GM18873 (cell line): Measurements from ENCODE around the gene WDR88.
"Not testable (repeated sequence)": the region's sequence is repeated elsewhere in the genome, so short reads cannot be mapped to it uniquely, and the experiment has no call there.

Experiments
- ATAC-seq: cut with Tn5 transposase; IDR thresholded peaks from one replicate; pipeline ENCODE4 v1.9.1; 2021; ENCODE audit warnings: mild to moderate bottlenecking, moderate library complexity, moderate number of reproducible peaks; ENCODE audit not compliant: unreplicated experiment, low FRiP score

The WDR88 gene

DNA sequence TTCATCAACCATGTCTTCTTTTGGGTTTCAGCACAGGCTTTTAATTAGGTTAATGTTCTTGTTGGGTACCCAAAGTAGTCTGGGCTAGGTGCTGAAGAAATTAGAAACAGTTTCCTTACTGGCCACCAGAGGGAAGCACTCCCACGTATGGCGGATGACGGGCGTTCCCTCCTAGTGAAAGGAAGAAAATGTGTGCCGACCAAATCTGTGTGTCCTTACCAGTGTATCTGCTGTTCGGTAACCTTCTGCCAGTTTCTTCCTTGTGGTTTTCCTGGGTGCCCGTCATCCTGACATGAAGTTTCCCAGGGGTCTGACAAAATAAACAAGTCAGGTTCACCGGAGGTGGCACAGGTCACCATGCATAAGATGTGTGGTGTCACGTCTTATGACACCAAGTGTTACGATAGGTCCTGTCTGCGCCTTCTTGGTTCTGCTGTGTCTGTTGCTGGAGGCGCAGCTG is 6.0 kb upstream of the WDR88 start:
- ATAC-seq: no peak

DNA sequence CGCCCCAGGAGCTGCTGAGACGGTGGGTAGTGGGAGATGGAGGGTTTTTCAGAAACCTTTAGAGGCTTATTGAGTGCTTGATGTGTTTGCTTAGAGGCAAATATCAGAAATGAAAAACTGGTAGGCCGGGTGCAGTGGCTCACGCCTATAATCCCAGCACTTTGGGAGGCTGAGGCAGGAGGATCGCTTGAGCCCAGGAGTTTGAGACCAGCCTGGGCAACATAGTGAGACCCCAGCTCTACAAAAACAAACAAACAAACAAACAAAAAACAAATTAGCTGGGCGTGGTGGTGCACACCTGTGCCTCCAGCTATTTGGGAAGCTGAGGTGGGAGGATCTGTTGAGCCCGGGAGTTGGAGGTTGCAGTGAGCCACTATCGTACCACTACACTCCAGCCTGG is 5.2 kb upstream of the WDR88 start:
- not testable (repeated sequence) for ATAC-seq

DNA sequence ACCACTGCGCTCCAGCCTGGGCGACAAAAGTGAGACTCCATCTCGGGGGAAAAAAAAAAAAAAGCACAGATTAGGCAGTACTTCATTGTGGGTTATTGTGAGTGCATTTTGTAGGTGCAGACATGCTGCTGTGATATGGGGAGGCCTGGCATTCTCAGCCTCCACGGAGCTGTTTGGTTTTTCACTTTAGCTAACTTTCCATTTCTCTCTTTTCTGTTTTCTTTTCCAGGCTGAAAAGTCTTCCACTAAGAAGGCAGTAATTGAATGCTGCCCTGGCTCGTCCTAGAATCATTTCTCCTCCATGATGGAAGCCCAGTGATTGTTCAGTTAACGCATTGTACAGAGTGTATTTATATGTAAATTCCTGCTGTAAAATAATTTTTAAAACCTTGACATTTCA is 2.0 kb upstream of the WDR88 start:
- ATAC-seq: no peak

DNA sequence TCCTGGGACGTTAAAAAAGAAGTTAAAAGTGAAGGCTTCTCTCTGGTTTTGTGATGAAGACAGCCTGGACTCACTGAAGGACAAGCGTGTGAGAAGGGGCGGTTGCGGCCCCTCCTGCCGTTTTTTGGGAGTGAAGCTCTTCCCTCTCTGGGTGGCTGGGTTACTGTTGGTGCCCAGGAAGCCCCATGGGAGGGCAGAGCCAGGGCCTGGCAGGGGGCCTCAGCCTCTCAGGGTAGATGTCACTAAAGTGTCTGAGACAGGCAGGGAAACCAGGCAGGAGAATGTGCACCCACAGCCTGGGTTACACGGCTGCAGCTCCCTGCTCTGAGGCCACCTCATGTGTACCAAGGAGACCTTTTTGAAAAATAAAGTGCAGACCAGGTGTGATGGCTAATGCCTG is 1.5 kb upstream of the WDR88 start:
- ATAC-seq: no peak

DNA sequence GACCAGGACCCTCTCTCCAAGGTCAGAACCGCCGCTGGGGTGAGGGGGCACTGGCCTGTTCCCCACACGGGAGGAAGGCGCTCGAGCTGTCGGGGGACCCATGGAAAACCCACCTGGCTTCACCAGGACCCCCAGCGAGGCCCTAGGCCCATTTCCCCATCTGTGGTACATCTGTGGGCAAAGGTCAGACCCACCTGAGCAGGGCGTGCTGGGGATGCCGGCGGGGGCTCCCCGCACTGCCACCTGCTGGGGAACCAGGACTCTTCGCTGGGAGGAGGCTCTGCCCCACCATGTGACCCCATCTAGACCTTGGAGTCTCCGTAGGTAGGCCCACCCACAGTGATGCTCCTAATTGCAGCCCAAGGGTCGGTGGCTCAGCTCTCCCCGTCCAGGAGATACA is 511 bp downstream of the WDR88 start:
- no peak for ATAC-seq

DNA sequence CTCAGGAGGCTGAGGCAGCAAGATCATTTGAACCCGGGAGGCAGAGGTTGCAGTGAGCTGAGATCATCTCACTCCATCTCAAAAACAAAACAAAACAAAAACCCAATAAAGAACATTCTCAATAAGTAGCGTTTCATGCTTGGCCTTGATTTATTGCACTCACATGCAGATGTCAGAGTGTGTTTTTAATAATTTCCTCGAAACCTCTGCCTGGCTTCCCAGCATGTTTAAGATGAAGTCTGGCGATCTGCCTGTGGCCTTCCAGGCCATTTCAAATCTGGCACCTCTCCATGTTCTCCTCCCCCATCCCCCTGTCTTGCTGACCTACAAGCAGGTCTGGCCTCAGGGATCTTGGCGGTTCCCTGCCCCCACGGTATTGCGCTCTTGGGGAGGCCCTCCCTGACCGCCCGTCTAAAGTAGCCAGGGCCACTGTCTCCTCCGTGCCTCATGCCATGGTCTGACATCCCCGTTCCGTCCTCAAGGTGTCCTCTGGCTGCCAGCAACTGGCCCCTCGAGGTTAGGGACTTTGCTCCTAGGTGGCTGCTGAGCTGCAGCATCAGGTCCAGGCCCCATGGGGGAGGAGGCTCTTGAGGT is 1.6 kb downstream of the WDR88 start:
- no peak for ATAC-seq

DNA sequence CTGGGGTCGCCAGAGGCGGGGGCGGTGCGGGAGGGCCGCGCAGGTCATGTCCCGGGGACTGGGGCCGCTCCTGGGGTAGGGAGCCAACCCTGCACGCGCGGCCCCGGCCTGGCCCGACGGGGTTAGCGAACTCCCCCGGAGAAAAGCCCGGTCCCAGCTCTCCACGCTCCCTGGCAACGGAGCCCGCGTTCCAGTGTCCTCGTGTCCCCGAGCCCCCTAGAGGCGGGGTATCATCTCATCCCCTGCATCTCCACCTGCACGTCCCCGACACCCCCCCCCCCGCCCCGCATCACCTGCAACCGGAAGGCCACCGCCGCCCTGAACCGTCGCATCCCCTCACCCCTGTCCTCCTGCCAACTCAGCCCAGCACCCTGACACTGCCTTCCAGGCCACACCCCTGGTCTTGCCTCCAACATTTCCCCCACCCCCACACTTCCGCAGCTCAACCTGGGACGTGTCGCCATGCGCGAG is 2.7 kb downstream of the WDR88 start:
- ATAC-seq: no peak

DNA sequence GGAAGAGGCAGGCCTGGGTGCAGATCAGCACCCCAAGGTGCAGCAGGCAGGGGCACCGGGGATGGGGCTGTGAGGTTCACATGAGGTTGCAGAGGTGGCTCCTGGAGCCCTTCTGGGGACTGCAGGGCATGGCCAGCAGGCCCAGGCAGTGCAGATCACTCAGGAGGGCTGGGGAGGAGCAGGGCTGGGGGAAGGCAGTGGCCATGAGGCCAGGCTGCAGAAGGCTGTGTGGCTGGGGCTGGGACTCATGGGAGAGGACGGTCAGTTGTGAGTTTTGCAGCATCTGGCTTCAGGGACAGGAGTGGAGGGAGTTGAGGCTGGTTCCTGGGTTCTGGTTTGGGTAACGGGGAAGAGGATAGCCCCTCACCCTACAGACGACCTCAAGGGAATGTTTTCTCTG is 7.3 kb downstream of the WDR88 start:
- no peak for ATAC-seq

DNA sequence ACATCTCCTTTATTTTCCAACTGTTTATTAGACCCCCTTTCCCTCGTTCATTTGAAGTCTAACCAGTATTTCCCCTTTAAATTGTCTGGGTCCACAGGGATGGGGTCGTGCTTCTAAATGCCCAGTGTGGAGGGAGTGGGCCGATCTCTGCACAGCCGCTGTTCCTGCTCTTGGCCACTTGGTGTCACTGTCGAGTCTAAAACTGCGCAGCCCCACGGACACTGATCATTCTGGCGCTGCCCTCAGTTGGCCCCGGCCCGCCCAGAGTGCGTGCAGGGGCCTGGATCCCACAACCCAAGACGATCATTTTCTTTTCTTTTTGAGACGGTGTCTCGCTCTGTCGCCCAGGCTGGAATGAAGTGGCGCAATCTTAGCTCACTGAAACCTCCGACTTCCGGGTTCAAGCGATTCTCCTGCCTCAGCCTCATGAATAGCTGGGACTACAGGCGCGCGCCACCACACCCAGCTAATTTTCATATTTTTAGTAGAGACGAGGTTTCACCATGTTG is 12.0 kb downstream of the WDR88 start:
- no peak for ATAC-seq

DNA sequence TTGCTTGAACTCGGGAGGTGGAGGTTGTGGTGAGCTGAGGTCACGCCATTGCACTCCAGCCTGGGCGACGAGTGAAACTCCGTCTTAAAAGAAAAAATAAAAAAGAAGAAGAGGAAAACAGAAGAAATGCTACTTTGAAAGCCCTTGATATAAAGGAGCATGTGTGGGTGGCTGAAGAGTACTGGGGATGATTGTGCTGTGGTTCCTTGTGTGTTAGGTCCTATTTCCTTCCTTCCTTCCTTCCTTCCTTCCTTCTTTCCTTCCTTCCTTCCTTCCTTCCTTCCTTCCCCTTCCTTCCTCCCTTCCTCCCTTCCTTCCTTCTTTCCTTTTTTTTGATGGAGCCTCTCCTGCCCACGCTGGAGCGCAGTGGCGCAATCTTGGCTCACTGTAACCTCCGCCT is 14.3 kb downstream of the WDR88 start:
- ATAC-seq: no peak

DNA sequence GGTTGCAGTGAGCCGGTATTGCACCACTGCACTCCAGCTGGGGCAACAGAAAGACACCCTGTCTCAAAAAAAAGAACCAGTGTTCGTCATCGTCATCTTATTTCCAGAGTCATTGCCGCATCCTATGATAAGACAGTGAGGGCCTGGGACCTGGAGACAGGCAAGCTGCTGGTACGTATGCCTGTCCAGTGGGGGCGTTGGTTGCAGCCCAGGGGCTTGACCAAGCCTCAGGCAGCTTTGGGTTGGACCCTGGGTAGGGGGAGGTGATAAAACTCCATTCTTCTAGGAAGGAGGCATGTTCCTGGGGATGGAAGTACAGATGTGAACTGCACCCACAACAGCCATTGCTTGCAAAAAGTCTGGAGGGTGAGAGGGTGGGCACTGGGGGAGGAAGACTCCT is 15.6 kb downstream of the WDR88 start:
- no peak for ATAC-seq

DNA sequence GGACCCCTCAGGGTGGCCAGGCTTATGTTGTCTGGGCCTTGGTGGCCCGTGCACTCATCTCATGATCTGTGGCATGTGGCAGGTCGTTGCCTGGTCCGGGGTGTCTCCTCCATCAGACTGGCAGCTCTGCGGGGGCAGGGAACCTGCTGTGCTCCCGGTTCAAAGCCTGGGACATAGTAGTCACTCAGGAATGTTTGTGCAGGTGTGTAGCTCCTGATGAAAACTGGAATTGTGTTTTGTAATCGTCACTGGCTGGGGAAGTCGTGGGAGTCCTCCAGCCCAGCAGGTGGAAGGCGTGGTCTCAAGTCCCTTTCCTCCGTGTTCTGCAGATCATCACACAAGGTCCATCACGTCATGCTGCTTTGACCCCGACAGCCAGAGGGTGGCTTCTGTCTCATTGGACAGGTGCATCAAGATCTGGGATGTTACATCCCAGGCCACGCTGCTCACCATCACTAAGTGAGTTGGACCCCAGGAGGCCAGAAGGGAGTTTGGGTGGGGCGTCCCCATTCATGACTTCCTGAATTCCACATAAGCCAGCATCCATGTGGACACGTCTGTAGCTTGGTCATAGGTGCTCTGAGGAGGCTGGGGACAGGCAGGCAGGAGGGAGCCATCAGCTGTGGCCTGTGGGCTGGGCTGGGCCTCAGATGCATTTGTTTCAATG is 19.1 kb downstream of the WDR88 start:
- no peak for ATAC-seq

DNA sequence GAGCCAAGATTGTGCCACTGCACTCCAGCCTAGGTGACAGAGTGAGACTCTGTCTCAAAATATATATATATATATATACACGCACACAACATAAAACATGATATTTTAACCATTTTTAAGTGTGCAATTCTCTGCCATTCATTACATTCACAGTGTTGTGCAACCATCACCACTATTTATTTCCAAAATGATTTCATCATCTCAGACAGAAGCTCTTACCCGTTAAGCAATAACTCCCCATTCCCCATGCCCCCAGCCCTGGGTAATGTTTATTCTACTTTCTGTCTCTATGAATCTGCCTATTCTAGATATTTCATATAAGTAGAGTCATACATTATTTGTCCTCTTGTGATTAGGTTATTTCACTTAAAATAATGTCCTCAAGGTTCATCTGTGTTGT is 20.3 kb downstream of the WDR88 start:
- ATAC-seq: no peak

DNA sequence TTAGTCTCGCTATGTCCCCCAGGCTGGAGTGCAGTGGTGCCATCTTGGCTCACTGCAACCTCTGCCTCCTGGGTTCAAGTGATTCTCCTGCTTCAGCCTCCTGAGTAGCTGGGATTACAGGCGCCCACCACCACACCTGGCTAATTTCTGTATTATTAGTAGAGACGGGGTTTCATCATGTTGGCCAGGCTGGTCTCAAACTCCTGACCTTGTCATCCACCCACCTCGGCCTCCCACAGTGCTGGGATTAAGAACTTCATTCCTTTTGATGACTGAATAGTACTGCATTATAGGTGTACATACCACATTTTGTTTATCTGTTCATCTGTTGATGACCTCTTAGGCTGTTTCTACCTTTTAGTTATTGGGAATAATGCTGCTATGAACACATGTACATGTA is 20.7 kb downstream of the WDR88 start:
- ATAC-seq: not testable (repeated sequence)

DNA sequence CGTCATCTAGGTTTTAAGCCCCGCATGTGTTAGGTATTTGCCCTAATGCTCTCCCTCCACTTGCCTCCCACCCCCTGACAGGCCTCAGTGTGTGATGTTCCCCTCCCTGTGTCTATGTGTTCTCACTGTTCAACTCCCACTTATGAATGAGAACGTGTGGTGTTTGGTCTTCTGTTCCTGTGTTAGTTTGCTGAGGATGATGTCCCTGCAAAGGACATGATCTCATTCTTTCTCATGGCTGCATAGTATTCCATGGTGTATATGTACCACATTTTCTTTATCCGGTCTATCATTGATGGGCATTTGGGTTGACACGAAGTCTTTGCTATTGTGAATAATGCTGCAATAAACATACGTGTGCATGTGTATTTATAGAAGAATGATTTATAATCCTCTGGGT is 22.4 kb downstream of the WDR88 start:
- not testable (repeated sequence) for ATAC-seq

DNA sequence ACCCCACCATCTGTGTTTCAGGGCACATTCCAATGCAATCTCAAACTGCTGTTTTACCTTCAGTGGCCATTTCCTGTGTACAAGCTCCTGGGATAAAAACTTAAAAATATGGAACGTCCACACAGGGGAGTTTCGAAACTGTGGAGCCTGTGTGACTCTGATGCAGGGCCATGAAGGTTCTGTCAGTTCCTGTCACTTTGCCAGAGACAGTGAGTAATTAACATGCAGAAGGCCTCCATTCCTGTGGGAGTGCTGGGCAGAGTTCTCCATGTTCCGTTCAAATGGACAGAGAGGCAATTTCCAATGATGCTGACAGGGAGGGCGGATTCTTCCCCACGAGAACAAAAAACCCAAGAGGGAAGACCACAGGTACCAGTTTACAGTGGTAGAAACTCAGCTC is 24.4 kb downstream of the WDR88 start:
- no peak for ATAC-seq

DNA sequence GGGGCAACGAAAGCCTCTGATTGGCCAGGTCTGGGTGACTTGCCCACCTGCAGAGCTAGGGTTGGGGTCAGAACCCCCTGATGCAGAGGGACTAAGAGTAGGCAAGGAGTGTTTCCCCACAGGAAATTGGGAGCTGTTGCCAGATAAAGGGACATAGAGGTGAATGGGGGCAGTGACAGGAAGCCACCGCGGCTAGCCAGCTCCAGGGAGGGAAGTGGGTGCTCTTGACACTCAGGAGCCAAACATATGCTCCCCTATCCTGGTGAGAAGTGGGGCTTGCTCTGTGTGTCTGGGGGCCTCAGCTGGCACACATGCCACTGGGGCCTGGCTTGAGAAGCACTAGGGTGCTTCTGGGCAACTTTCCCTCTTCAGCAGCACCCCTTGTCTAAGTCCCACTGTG is 26.0 kb downstream of the WDR88 start:
- ATAC-seq: no peak

DNA sequence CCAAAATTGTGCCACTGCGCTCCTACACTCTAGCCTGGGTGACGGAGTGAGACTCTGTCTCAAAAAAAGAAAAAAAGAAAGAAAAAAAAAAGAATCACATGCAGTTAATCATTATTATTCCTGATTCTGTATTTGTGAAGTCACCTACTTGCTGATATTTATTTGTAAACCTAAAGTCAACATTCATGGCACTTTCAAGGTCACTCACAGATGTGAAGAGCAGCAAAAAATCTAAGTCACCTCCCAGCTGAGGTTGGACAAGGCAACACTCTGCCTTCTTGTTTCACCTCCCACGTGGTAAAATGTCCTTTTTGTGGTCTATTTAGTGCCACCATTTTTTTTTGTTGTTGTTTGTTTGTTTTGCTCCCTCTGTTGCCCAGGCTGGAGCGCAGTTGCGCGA is 26.5 kb downstream of the WDR88 start:
- ATAC-seq: no peak

DNA sequence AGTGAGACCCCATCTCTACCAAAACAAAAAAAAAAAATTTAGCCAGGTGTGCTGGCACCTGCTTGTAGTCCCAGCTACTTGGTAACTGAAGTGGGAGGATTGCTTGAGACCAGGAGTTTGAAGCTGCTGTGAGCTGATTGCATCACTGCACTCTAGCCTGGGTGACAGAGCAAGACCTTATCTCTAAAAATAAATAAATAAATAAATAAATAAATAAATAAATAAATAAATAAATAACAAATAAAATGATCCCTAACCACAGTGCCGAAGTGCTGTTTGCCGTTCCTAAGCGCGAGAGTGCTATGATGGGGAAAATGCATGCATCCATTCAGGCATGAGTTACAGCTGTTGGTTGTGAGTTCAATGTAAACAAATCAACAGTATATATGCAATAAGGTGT is 27.2 kb downstream of the WDR88 start:
- no peak for ATAC-seq

DNA sequence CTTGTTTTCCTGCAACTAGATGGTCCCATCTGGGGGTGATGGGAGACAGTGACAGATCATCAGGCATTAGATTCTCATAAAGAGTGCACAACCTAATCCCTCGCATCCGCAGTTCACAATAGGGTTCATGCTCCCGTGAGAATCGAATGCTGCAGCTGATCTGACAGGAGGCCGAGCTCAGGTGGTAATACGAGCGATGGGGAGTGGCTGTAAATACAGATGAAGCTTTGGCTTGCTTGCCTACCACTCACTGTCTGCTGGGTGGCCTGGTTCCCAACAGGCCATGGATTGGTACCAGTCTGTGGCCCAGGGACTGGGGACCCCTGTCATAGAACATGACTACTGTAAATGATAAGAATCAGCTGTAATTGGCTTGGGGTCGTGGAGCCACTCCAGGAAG is 28.0 kb downstream of the WDR88 start:
- no peak for ATAC-seq

DNA sequence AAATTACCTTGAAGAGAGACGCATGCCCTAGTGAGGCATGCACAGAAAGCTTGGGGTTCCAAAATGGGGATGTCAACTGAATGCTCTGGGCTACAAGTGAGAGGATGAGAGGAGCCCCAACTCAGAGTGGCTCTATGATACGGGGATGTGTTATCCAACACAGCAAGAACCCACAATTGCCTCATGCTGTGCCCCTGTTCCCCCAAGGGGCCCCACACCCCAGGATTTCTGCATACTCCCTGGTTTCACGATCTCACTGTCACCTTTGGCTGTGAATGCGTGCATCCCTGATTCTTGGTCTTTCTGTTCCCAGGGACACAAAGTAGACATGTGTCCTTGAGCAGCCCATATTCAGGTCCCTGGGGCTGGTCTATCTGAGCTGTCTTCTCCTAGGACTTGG is 29.3 kb downstream of the WDR88 start:
- ATAC-seq: no peak

DNA sequence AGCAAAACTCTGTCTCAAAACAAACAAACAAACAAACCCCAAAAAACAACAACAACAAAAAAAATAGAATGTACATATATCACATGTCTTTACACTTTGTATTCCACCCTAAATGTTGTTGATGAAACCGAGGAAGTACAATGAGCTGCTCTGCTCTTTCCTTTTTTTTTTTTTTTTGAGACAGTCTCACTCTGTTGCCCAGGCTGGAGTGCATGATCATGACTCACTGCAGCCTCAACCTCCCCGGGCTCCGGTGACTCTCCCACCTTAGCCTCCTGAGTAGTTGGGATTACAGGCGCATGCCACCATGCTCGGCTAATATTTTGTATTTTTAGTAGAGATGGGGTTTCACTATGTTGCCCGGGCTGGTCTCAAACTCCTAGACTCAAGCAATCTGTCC is 31.6 kb downstream of the WDR88 start:
- ATAC-seq: no peak
